GM21619 (cell line): ENCODE results near the gene SPATS2L.

Source experiments
- ATAC-seq: cut with Tn5 transposase; IDR thresholded peaks from one replicate; pipeline ENCODE4 v1.9.1; 2021; ENCODE audit not compliant: unreplicated experiment

SPATS2L gene

DNA sequence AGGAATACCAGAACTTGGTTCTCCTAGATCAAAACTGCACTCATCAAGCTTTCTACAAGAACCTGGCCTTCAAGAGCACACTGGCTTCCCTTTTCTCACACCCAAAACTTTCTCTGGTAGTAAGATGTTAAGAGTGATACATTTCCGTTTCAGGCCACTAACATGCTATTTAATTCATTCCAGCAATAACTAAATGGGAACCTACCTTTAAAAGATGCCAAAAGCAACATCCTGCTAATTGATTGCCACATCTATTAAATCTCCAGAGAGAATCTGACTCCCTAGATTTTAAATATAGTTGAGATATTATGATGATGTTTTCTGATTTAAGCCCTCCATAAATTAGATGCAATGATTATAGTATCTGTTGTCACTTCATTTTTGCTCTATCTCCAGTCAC is 131.8 kb downstream of the SPATS2L start:
- no peak for ATAC-seq

DNA sequence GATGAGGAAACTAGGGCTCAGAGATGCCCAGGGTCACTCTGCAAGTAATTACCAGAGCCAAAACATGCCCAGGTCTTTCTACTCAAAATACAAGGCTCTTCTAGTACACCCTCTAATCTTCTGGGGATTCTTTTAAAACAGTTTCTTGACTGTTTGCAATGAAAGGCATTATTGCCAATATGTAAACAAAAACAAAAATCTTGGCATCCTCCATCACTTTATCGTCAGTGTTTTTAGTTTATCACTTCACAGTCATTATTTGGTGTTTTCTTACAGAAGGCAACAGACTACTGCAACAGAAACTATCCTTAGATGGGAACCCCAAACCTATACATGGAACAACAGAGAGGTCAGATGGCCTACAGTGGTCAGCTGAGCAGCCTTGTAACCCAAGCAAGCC is 132.4 kb downstream of the SPATS2L start:
- no peak for ATAC-seq

- ATAC-seq, result no peak
These were observed 133.5 kb downstream of the SPATS2L start for GRCh38 chr2:200439981-200440380.

GRCh38 chr2:200442471-200442870 is 136.0 kb downstream of the SPATS2L start:
- ATAC-seq, result no peak

DNA sequence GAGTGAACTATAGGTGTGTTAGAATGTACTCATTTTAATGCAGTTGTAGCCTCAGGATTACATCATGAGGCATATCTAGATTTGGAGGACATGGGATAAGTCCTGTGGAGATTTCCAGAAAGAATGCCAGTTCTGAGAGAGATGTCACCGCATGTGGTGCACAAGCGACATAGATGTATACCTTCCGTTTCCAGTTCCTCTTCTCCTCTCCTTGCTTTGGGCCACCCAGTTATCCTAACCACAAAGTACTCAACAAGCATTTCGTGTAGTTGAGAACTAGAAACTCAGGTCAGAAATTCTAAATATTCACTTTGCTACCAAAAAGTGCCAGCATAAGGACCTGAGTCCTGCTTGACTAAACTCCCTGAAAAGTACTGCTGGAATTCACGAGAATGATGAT is 136.9 kb downstream of the SPATS2L start:
- no peak for ATAC-seq

GRCh38 chr2:200443916-200444315 is 137.4 kb downstream of the SPATS2L start:
- ATAC-seq, result no peak

- ATAC-seq, result no peak
These were observed 138.0 kb downstream of the SPATS2L start for GRCh38 chr2:200444530-200444929.

GRCh38 chr2:200445284-200445683 is 138.8 kb downstream of the SPATS2L start:
- no peak for ATAC-seq

DNA sequence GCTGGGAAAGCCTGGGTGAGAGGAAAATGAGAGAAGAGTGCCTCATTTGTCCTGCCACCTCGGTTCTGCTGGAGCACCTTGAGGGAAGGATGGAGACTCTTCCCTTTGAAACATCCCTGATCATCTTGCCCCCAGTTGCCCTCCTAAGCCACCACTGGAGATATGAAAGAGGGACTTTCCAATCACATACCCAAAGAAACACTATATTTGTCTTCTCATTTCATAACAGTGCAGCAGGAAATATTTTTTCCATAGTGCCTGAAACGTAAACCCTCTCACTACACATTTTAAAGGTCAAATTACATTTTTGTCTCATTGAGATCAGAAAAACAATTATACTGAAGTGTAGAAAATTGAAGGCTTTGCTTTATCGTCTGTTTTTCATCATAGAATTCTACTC is 140.1 kb downstream of the SPATS2L start:
- no peak for ATAC-seq

DNA sequence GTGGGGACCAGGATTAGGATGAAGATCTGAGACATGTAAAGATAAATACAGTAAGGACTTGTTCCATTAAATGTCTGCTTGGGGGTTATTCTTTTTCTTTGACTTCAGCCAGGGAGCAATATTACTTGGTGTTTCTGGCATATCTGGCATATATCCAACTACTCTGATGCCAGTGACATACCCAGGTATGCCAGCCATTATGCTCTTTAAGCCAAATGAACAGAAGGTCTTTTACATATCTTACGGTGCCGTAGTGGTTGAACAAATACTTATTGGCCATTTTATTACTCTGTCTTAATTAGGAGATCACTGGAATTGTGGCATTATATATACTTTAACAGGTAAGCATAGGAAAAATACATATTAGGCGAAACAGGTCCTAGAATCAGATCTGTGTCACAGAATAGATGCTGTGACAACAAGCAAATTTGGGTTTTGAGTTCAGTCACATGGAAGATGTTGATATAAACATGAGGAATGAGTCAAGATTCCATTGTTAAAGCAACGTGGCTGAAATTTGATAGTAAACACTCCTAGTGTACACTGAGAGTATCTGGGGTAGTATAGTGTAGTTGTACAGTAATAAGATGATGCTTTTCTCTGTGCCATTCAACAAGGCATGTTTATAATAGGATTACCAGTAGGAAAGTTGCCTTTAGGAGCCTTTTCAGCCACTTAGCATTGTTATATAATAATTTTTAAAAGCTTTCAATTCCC is 140.8 kb downstream of the SPATS2L start:
- ATAC-seq, result no peak

GRCh38 chr2:200448455-200448854 is 142.0 kb downstream of the SPATS2L start:
- no peak for ATAC-seq

DNA sequence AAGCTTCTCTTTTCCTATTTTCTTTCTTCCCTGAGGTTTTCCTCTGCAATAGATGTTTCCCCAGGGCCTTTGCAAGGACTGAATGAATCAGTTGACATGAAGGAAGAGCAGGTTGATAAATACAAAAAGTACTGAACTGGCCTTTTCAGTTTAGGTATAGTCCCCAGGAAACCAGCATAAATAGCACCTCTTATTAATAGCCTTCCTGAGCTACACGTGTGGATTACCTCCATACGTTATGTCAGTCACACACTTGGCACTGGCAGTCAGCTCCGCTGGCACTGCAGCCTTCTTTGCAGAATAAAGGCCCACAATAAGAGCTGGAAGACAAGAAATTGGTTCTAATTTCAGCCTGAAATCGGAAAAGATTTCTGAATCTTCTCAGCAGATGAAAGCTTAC is 142.7 kb downstream of the SPATS2L start:
- ATAC-seq, result peak; percentile 63

- no peak for ATAC-seq
These were observed 143.8 kb downstream of the SPATS2L start for GRCh38 chr2:200450288-200450687.

DNA sequence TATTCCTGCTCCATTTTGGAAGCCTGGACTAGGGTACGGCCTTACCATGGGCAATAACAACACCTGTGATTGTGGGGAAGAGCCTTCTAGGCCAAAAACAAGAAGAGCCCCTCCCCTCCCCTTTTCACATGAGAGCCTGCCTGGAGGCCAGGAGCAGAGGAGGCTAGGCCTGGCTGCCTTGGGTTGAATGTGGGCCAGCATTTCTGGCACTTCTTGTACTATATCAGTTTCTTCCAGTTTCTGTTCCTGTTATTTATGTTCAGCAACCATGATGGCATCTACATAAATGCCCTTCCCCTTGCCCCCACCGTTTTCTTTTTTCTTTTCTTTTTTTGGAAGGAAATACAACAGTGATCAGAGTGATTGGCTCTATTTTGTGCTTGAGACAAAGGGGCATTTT is 145.0 kb downstream of the SPATS2L start:
- ATAC-seq, result no peak

- no peak for ATAC-seq
These were observed 145.9 kb downstream of the SPATS2L start for GRCh38 chr2:200452377-200452776.

- ATAC-seq, result no peak
These were observed 146.8 kb downstream of the SPATS2L start for GRCh38 chr2:200453142-200453852.

- ATAC-seq, result no peak
These were observed 147.5 kb downstream of the SPATS2L start for GRCh38 chr2:200453853-200454534.

DNA sequence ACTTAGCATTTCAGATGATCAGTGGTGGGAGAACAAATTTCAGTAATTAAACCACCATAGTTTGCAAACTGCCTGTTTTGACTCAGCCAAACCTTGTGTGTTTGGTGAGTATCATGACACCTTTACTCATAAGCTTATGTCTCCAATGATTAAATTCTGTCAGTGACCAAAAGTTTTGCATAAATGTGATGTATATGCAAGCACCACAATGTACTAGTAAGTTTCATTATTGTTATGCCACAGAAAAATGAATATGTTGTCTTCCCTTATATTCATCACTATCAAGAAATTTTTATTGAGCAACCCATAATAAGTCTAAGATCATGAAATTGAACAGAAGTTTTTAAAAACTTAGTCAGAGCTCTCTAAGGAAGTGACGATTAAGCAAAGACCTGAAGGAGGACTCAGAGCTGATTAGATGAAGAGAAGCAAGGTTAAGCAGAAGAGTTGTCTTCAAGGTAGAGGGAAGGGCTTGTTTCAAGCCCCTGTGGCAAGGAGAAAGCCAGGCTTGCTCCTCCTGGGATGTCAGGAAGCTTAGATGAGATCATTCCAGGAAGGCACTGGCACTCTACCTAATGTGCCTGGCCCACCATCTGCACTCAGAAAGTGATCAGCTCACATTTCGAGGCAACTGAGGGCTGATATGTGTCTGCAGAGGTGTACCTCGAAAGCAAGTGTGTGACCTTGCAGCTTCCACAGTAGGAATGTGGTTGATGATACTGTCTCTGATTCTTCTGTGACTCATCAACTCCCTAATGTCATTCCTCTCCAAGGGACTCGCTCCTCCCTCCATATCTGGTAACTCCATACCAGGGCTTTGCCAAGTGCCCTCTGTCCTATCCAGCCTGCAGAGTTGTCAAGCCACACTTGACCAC is 148.7 kb downstream of the SPATS2L start:
- ATAC-seq, result peak; percentile 88

DNA sequence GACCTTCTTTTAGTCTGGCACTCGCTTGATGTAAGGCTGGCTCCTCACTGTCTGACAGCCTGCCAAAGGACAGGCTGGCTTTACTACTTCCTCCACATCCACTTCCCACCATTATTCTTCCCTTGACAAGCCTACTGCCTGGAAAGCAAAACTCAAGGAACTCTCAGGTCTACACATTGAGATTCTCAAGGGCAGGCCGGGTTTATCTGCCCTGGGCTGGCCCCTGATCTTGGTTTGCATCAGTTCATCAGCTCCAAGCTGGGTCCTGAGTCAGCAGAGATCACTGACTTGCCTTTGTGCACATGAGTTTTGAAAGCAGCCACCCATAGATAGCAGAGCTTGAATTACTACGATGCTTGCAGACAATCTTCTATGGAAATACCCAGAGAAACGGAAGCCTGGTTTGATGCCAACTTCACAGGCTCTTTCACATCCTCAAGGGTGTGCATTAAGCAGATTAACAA is 149.5 kb downstream of the SPATS2L start:
- peak; percentile 50 for ATAC-seq

- ATAC-seq, result no peak
These were observed 150.1 kb downstream of the SPATS2L start for GRCh38 chr2:200456567-200456966.

DNA sequence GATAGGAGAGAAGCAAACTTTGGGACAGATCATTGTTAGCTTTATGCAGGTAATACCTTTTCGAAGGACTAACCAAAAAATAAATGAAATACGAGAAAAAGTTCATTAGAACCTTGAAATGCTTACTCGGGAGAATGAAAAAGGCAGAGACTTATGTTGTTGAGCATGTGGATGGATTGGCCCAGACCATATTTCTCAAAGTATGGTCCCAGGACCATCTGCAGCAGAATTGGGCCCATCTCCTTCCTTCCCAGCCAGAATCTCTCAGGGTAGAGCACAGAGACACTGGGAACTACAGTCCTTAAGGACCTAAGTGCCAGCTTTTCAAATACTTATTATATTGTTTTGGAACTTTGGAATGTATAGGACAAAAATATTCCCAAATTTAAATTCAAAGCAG is 152.6 kb downstream of the SPATS2L start:
- no peak for ATAC-seq
